Adipose tissue (tissue), 3 donors: Measurements from ENCODE around the gene PDE3A. TPM values are rescaled to one million over a fixed set of nuclear protein-coding genes. Genes with fewer than 3 reads are reported as not detected.
"Not testable (repeated sequence)": the region's sequence is repeated elsewhere in the genome, so short reads cannot be mapped to it uniquely, and the experiment has no call there.

Experiments
- H3K27ac ChIP-seq: one replicate; pipeline ENCODE4 v1.5.1; 2013; ENCODE audit warnings: low read depth, low read length
- WGBS, 3 donors: extraction: QIAGEN DNeasy Blood & Tissue Kit; methylation state at CpG; one replicate each; pipeline ENCODE4 v1.1.7; 2013; 5-methylcytosine and 5-hydroxymethylcytosine counted together
- polyA plus RNA-seq, 3 donors: library from polyadenylated mRNA; stranded (reverse); fragments of 200-250 nt; gene quantifications; one replicate each; pipeline ENCODE4 v1.2.3, GENCODE V29; 2013
- donor health status: healthy with polysubstance abuse.
- donor health status: Bipolar disorder and iron deficiency.
- donor health status: healthy.

The PDE3A gene
- polyA plus RNA-seq, 3 donors = 2.0 to 4.8 (median 3.5) TPM

GRCh38 chr12:20508359-20508758 is 140.0 kb downstream of the PDE3A start:
- 73 to 95% (median 90%) methylated on average over 4 of the region's 4 CpGs for WGBS, 3 donors
- no peak overlapping the region for H3K27ac ChIP-seq

- 86 to 96% (median 93%) methylated on average over 5 of the region's 5 CpGs for WGBS, 3 donors
- H3K27ac ChIP-seq = no peak overlapping the region
Measured at GRCh38 chr12:20508962-20509361, 140.6 kb downstream of the PDE3A start.

GRCh38 chr12:20510811-20511210 is 142.5 kb downstream of the PDE3A start:
- WGBS, 3 donors = 72 to 88% (median 83%) methylated on average over 1 of the region's 1 CpG
- H3K27ac ChIP-seq = no peak overlapping the region

GRCh38 chr12:20513189-20513588 is 144.9 kb downstream of the PDE3A start:
- no peak overlapping the region for H3K27ac ChIP-seq
- 67 to 73% (median 70%) methylated on average over 3 of the region's 3 CpGs for WGBS, 3 donors

GRCh38 chr12:20514598-20514997 is 146.3 kb downstream of the PDE3A start:
- no peak overlapping the region for H3K27ac ChIP-seq

GRCh38 chr12:20520532-20520931 is 152.2 kb downstream of the PDE3A start:
- H3K27ac ChIP-seq = no peak overlapping the region
- WGBS, 3 donors = 54 to 78% (median 76%) methylated on average over 1 of the region's 1 CpG

GRCh38 chr12:20523658-20524057 is 155.3 kb downstream of the PDE3A start:
- 68 to 76% (median 75%) methylated on average over 2 of the region's 2 CpGs for WGBS, 3 donors
- H3K27ac ChIP-seq = no peak overlapping the region

- WGBS, 3 donors = 84 to 92% (median 85%) methylated on average over 5 of the region's 5 CpGs
- no peak overlapping the region for H3K27ac ChIP-seq
Measured at GRCh38 chr12:20524113-20524512, 155.8 kb downstream of the PDE3A start.

GRCh38 chr12:20525064-20525610 is 156.8 kb downstream of the PDE3A start:
- no peak overlapping the region for H3K27ac ChIP-seq
- WGBS, 3 donors = 82 to 89% (median 88%) methylated on average over 4 of the region's 4 CpGs

GRCh38 chr12:20527417-20528163 is 159.3 kb downstream of the PDE3A start:
- no peak overlapping the region for H3K27ac ChIP-seq
- WGBS, 3 donors = 44 to 78% (median 76%) methylated on average over 8 of the region's 8 CpGs

- no peak overlapping the region for H3K27ac ChIP-seq
Measured at GRCh38 chr12:20528208-20528607, 159.9 kb downstream of the PDE3A start.

GRCh38 chr12:20546267-20546666 is 177.9 kb downstream of the PDE3A start:
- 68 to 70% (median 70%) methylated on average over 4 of the region's 4 CpGs for WGBS, 3 donors
- no peak overlapping the region for H3K27ac ChIP-seq

More at GRCh38 chr12:20528208-20528607, 159.9 kb downstream of the PDE3A start:
- 61 to 75% (median 70%) methylated on average over 1 of the region's 1 CpG for WGBS, 3 donors

GRCh38 chr12:20547816-20548575 is 179.7 kb downstream of the PDE3A start:
- WGBS, 3 donors = 28 to 46% (median 45%) methylated on average over 2 of the region's 2 CpGs
- no peak overlapping the region for H3K27ac ChIP-seq

GRCh38 chr12:20548611-20549010 is 180.3 kb downstream of the PDE3A start:
- 24 to 40% (median 33%) methylated on average over 1 of the region's 1 CpG for WGBS, 3 donors
- H3K27ac ChIP-seq = no peak overlapping the region

GRCh38 chr12:20549108-20549719 is 180.9 kb downstream of the PDE3A start:
- WGBS, 3 donors = 33 to 54% (median 43%) methylated on average over 2 of the region's 2 CpGs
- no peak overlapping the region for H3K27ac ChIP-seq

- H3K27ac ChIP-seq = not testable (repeated sequence)
- 97 to 98% (median 97%) methylated on average over 34 to 48 of the region's 48 CpGs for WGBS, 3 donors
Measured at GRCh38 chr12:20551742-20552442, 183.6 kb downstream of the PDE3A start.

GRCh38 chr12:20552586-20552985 is 184.2 kb downstream of the PDE3A start:
- 92 to 98% (median 97%) methylated on average over 17 to 22 of the region's 23 CpGs for WGBS, 3 donors
- H3K27ac ChIP-seq = not testable (repeated sequence)

GRCh38 chr12:20555015-20555414 is 186.7 kb downstream of the PDE3A start:
- WGBS, 3 donors = 94 to 96% (median 96%) methylated on average over 10 of the region's 10 CpGs
- no peak overlapping the region for H3K27ac ChIP-seq
